Activated naive CD4-positive, alpha-beta T cell treated with anti-CD3 and anti-CD28 coated beads, Interleukin-2, amount 50 U/mL, for 72 hours (primary cell): ENCODE results near the gene C1QL4. TPM values are rescaled to one million over a fixed set of nuclear protein-coding genes. Genes with fewer than 3 reads are reported as not detected.

ENCODE experiments used
- total RNA-seq, 2 donors: library from RNA; stranded (reverse); gene quantifications; one replicate each; pipeline ENCODE4 v1.2.3, GENCODE V29; 2022

C1QL4 gene
- total RNA-seq, 2 donors from 2014 or later, result not detected

Other genes starting within 250 kb of the C1QL4 start
- gene DHH, start 242.4 kb downstream of the C1QL4 start, total RNA-seq, result 1 to 10 TPM in 1 of 2 donors, under 1 TPM in 1; 0.19 to 1.0 TPM
- 100 to 1,000 TPM in 1 of 2 donors, 10 to 100 TPM in 1; 64.0 to 134 TPM for gene LMBR1L, start 226.3 kb downstream of the C1QL4 start, total RNA-seq
- 1,000 to 10,000 TPM; 2,180 to 2,388 TPM for gene TUBA1B, start 205.8 kb downstream of the C1QL4 start, total RNA-seq
- gene TUBA1A, start 148.1 kb downstream of the C1QL4 start, total RNA-seq, result 100 to 1,000 TPM in 1 of 2 donors, 10 to 100 TPM in 1; 37.7 to 106 TPM
- 100 to 1,000 TPM; 260 to 263 TPM for gene TUBA1C, start 72.1 kb downstream of the C1QL4 start, total RNA-seq
- not detected for gene PRPH, start 42.0 kb downstream of the C1QL4 start, total RNA-seq
- 100 to 1,000 TPM in 1 of 2 donors, 10 to 100 TPM in 1; 67.4 to 134 TPM for gene TROAP, start 13.9 kb downstream of the C1QL4 start, total RNA-seq
- gene DNAJC22, start 9.7 kb upstream of the C1QL4 start, total RNA-seq, result under 1 TPM; 0.06 to 0.11 TPM
- 10 to 100 TPM; 14.3 to 20.8 TPM for gene SPATS2, start 30.3 kb upstream of the C1QL4 start, total RNA-seq
- 1 to 10 TPM in 1 of 2 donors, under 1 TPM in 1; 0.39 to 6.3 TPM for gene KCNH3, start 201.8 kb upstream of the C1QL4 start, total RNA-seq
- 10 to 100 TPM; 62.8 to 70.5 TPM for gene MCRS1, start 231.0 kb upstream of the C1QL4 start, total RNA-seq